ENCODE results near the gene TTC28.
"Not testable (repeated sequence)": the region's sequence is repeated elsewhere in the genome, so short reads cannot be mapped to it uniquely, and the experiment has no call there.

Gene TTC28

GRCh38 chr22:28530565-28530964 lies 149.1 kb downstream of the TTC28 start:
- H3K36me3 ChIP-seq (ENCODE audit: control insufficient read depth, insufficient read depth, low read length); H3K27me3 ChIP-seq (ENCODE audit: control insufficient read depth, insufficient read depth, low read length); H3K9me3 ChIP-seq (ENCODE audit: control insufficient read depth, low read length); H3K4me1 ChIP-seq (ENCODE audit: control insufficient read depth, insufficient read depth, low read length); H3K4me3 ChIP-seq (ENCODE audit: low read length); H3K9ac ChIP-seq (ENCODE audit: low read length): not testable (repeated sequence)

DNA sequence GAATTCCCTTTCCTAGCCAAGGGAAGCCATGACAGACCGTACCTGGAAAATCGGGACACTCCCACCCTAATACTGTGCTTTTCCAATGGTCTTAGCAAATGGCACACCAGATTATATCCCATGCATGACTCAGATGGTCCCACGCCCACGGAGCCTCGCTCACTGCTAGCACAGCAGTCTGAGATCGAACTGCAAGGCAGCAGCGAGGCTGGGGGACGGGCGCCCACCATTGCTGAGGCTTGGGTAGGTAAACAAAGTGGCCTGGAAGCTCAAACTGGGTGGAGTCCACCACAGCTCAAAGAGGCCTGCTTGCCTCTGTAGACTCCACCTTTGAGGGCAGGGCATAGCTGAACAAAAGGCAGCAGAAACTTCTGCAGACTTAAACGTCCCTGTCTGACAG lies 150.5 kb downstream of the TTC28 start:
- H3K9ac ChIP-seq (ENCODE audit: low read length); H3K36me3 ChIP-seq (ENCODE audit: control insufficient read depth, insufficient read depth, low read length); H3K27me3 ChIP-seq (ENCODE audit: control insufficient read depth, insufficient read depth, low read length); H3K4me3 ChIP-seq (ENCODE audit: low read length); H3K4me1 ChIP-seq (ENCODE audit: control insufficient read depth, insufficient read depth, low read length); H3K9me3 ChIP-seq (ENCODE audit: control insufficient read depth, low read length): not testable (repeated sequence)

DNA sequence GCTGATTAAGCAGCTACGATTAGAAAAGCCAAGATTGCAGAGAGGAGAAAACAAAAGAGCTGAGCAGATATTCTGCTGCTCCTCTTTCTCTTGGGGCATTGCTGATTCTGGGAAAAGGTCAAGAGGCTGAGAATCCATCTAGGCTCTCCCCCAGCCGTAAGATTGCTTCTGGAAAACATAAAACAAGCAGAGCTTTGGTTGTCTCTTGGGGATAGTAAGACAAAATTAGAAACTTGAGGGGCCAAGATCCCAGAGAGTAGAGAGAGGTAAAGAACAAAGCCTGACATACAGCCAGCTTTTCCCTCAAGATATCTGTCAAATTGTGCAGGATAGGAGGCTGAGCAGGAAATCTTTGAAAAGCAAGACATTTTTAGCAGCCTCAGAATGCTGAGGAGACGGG lies 158.2 kb downstream of the TTC28 start:
- no peaks in the 10 kb centered on the region for H3K9me3 ChIP-seq (ENCODE audit: control insufficient read depth, low read length)
- no peaks in the 10 kb centered on the region for H3K27me3 ChIP-seq (ENCODE audit: control insufficient read depth, insufficient read depth, low read length)
- H3K4me1 ChIP-seq (ENCODE audit: control insufficient read depth, insufficient read depth, low read length): no peaks in the 10 kb centered on the region
- H3K36me3 ChIP-seq (ENCODE audit: control insufficient read depth, insufficient read depth, low read length): no peaks in the 10 kb centered on the region
- H3K9ac ChIP-seq (ENCODE audit: low read length): no peak overlapping the region
- no peak overlapping the region for H3K4me3 ChIP-seq (ENCODE audit: low read length)

DNA sequence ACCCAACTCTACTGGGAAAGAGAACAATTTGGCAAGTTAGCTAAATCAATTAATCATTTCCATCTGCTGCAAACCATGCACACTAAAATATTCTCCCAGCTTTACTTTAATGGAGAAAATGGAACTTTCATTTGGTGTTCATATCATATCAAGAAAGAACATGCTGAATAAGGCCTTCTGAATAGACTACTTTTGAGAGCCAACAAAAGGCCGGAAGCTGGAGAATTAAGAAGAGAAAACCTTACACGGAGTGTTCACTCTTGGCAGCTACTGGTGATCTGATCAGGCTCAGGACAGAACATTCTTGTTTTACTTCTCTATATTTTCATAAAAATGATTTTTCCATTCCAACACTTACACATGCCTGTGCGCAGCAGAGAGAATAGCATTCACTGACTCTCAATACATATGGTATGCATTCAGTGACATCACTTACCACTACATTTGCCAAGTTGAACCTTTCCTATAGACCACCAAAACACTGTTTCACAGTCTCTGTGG lies 165.3 kb downstream of the TTC28 start:
- H3K27me3 ChIP-seq (ENCODE audit: control insufficient read depth, insufficient read depth, low read length): no peaks in the 10 kb centered on the region
- H3K9ac ChIP-seq (ENCODE audit: low read length): no peak overlapping the region

DNA sequence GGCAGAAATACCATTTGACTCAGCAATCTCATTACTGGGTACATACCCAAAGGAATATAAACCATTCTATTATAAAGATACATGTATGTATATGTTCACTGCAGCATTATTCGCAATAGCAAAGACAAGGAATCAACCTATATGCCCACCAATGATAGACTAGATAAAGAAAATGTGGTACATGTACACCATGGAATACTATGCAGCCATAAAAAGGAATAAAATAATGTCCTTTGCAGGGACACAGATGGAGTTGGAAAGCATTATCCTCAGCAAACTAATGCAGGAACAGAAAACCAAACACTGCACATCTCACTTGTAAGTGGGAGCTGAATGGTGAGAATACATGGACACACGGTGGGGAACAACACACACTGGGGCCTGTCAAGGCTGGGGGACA lies 167.3 kb downstream of the TTC28 start:
- H3K4me1 ChIP-seq (ENCODE audit: control insufficient read depth, insufficient read depth, low read length); H3K36me3 ChIP-seq (ENCODE audit: control insufficient read depth, insufficient read depth, low read length); H3K27me3 ChIP-seq (ENCODE audit: control insufficient read depth, insufficient read depth, low read length); H3K9me3 ChIP-seq (ENCODE audit: control insufficient read depth, low read length); H3K9ac ChIP-seq (ENCODE audit: low read length); H3K4me3 ChIP-seq (ENCODE audit: low read length): not testable (repeated sequence)

More for the DNA sequence above, 165.3 kb downstream of the TTC28 start:
- H3K36me3 ChIP-seq (ENCODE audit: control insufficient read depth, insufficient read depth, low read length): no peaks in the 10 kb centered on the region
- no peaks in the 10 kb centered on the region for H3K4me1 ChIP-seq (ENCODE audit: control insufficient read depth, insufficient read depth, low read length)
- H3K4me3 ChIP-seq (ENCODE audit: low read length): no peak overlapping the region
- no peaks in the 10 kb centered on the region for H3K9me3 ChIP-seq (ENCODE audit: control insufficient read depth, low read length)

- no peaks in the 10 kb centered on the region for H3K4me1 ChIP-seq (ENCODE audit: control insufficient read depth, insufficient read depth, low read length)
- H3K4me3 ChIP-seq (ENCODE audit: low read length): no peak overlapping the region
- no peak overlapping the region for H3K9ac ChIP-seq (ENCODE audit: low read length)
- no peaks in the 10 kb centered on the region for H3K9me3 ChIP-seq (ENCODE audit: control insufficient read depth, low read length)
- no peaks in the 10 kb centered on the region for H3K27me3 ChIP-seq (ENCODE audit: control insufficient read depth, insufficient read depth, low read length)
- no peaks in the 10 kb centered on the region for H3K36me3 ChIP-seq (ENCODE audit: control insufficient read depth, insufficient read depth, low read length)
These were observed 171.7 kb downstream of the TTC28 start for GRCh38 chr22:28507896-28508295.

DNA sequence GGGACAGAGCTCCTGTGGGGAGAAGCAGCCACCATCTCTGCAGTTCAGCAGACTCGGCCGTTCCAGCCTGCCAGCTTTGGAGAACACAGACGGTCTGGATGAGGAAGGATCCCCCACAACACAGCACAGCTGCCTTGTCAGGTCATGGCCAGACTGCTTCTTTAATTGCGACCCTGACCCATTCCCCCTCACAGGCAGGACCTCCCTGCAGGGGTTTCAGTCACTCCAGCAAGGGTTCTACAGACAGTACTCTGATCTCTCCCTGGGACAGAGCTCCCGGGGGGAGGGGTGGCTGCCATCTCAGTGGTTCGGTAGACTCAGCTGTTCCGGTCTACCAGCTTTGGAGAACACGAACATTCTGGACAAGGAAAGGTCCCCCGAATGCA lies 173.5 kb downstream of the TTC28 start:
- no peaks in the 10 kb centered on the region for H3K27me3 ChIP-seq (ENCODE audit: control insufficient read depth, insufficient read depth, low read length)
- H3K4me3 ChIP-seq (ENCODE audit: low read length): no peak overlapping the region
- H3K36me3 ChIP-seq (ENCODE audit: control insufficient read depth, insufficient read depth, low read length): no peaks in the 10 kb centered on the region
- no peaks in the 10 kb centered on the region for H3K9me3 ChIP-seq (ENCODE audit: control insufficient read depth, low read length)
- no peaks in the 10 kb centered on the region for H3K4me1 ChIP-seq (ENCODE audit: control insufficient read depth, insufficient read depth, low read length)
- no peak overlapping the region for H3K9ac ChIP-seq (ENCODE audit: low read length)

- no peaks in the 10 kb centered on the region for H3K27me3 ChIP-seq (ENCODE audit: control insufficient read depth, insufficient read depth, low read length)
- no peak overlapping the region for H3K9ac ChIP-seq (ENCODE audit: low read length)
- no peaks in the 10 kb centered on the region for H3K9me3 ChIP-seq (ENCODE audit: control insufficient read depth, low read length)
- no peaks in the 10 kb centered on the region for H3K4me1 ChIP-seq (ENCODE audit: control insufficient read depth, insufficient read depth, low read length)
- no peak overlapping the region for H3K4me3 ChIP-seq (ENCODE audit: low read length)
- no peaks in the 10 kb centered on the region for H3K36me3 ChIP-seq (ENCODE audit: control insufficient read depth, insufficient read depth, low read length)
These were observed 174.1 kb downstream of the TTC28 start for GRCh38 chr22:28505416-28506149.

DNA sequence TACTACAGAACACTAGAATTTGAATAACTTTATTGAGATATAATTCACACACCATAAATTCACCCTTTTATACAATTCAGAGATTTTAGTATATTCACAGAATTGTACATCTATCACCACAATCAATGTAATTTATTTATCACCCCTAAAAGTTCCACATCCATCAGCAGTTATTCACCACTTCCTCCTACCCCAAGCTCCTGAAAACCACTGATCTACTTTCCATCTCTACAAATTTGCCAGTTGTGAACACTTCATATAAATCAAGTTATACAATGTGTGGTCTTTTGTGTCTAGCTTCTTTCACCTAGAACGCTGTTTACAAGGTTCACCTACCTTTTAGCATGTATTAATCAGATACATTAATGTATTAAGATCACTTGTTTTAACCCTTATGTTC lies 179.6 kb downstream of the TTC28 start:
- no peaks in the 10 kb centered on the region for H3K27me3 ChIP-seq (ENCODE audit: control insufficient read depth, insufficient read depth, low read length)
- no peak overlapping the region for H3K9ac ChIP-seq (ENCODE audit: low read length)
- H3K36me3 ChIP-seq (ENCODE audit: control insufficient read depth, insufficient read depth, low read length): no peaks in the 10 kb centered on the region
- H3K4me1 ChIP-seq (ENCODE audit: control insufficient read depth, insufficient read depth, low read length): no peaks in the 10 kb centered on the region
- H3K9me3 ChIP-seq (ENCODE audit: control insufficient read depth, low read length): no peaks in the 10 kb centered on the region
- H3K4me3 ChIP-seq (ENCODE audit: low read length): no peak overlapping the region

- Histone ChIP-seq H3K4me1 (ENCODE audit: control insufficient read depth, insufficient read depth, low read length) (no peaks in the 10 kb centered on the region), H3K36me3 (ENCODE audit: control insufficient read depth, insufficient read depth, low read length) (no peaks in the 10 kb centered on the region), H3K9ac (ENCODE audit: low read length) (no peak overlapping the region), H3K27me3 (ENCODE audit: control insufficient read depth, insufficient read depth, low read length) (no peaks in the 10 kb centered on the region), H3K9me3 (ENCODE audit: control insufficient read depth, low read length) (no peaks in the 10 kb centered on the region), H3K4me3 (ENCODE audit: low read length) (no peak overlapping the region)
These were observed 181.6 kb downstream of the TTC28 start for GRCh38 chr22:28498044-28498443.

DNA sequence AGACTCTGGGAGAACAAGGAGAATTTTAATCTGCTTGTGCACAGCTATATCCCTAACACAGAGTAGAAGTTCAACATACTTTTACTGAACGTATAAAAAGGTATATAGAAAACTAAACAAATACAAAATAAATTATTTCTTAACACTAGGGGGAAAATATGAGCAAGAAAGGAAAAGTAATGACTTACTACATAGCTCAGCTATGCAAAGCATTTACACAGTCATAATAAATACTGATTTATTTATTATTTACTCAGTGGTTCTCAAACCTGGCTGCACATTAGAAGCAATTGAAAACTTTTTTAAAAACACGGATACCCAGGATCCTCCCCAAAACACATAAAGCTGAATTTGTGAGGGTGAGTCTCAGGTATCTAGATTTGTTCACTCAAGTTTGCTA lies 182.5 kb downstream of the TTC28 start:
- H3K9ac ChIP-seq (ENCODE audit: low read length): no peak overlapping the region
- H3K4me1 ChIP-seq (ENCODE audit: control insufficient read depth, insufficient read depth, low read length): no peaks in the 10 kb centered on the region
- H3K4me3 ChIP-seq (ENCODE audit: low read length): no peak overlapping the region
- no peaks in the 10 kb centered on the region for H3K9me3 ChIP-seq (ENCODE audit: control insufficient read depth, low read length)
- no peaks in the 10 kb centered on the region for H3K27me3 ChIP-seq (ENCODE audit: control insufficient read depth, insufficient read depth, low read length)
- no peaks in the 10 kb centered on the region for H3K36me3 ChIP-seq (ENCODE audit: control insufficient read depth, insufficient read depth, low read length)

- H3K36me3 ChIP-seq (ENCODE audit: control insufficient read depth, insufficient read depth, low read length); H3K9ac ChIP-seq (ENCODE audit: low read length); H3K4me1 ChIP-seq (ENCODE audit: control insufficient read depth, insufficient read depth, low read length); H3K27me3 ChIP-seq (ENCODE audit: control insufficient read depth, insufficient read depth, low read length); H3K4me3 ChIP-seq (ENCODE audit: low read length); H3K9me3 ChIP-seq (ENCODE audit: control insufficient read depth, low read length): not testable (repeated sequence)
These were observed 188.4 kb downstream of the TTC28 start for GRCh38 chr22:28491289-28491688.

- Histone ChIP-seq H3K4me1 (ENCODE audit: control insufficient read depth, insufficient read depth, low read length) (no peaks in the 10 kb centered on the region), H3K9me3 (ENCODE audit: control insufficient read depth, low read length) (no peaks in the 10 kb centered on the region), H3K9ac (ENCODE audit: low read length) (no peak overlapping the region), H3K27me3 (ENCODE audit: control insufficient read depth, insufficient read depth, low read length) (no peaks in the 10 kb centered on the region), H3K4me3 (ENCODE audit: low read length) (no peak overlapping the region), H3K36me3 (ENCODE audit: control insufficient read depth, insufficient read depth, low read length) (no peaks in the 10 kb centered on the region)
These were observed 190.8 kb downstream of the TTC28 start for GRCh38 chr22:28488825-28489224.
